Left hindlimb (tissue), 1 donor: ENCODE data around the gene PASK.

Experiments used
- DNase-seq: peaks from one replicate; pipeline ENCODE4 v3.0.0-alpha.2; 2018

Gene PASK

GRCh38 chr2:241146286-241146685, 3.0 kb downstream of the PASK start:
- no peak for DNase-seq

- no peak for DNase-seq
Measured at GRCh38 chr2:241142593-241142992, 6.7 kb downstream of the PASK start.

DNA sequence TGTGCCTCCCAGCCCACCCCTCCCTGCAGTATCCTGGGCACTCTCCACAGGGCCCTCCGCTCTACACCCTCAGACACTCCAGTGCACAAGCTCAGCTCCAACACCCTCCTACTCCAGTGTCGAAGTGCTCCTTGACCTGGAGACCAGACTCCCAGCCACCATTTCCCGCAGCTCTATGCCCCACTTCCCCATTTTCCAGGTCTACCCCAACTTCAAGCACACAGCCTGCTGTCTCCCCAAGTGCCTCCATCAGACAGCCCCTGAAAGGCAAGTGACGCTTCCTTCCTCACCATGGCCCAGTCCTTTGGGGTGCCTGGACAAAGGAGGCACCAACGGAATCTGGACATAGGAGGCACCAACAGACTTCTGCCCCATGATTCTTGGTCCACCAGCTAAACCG, 7.2 kb downstream of the PASK start:
- DNase-seq = no peak

- no peak for DNase-seq
Measured at GRCh38 chr2:241141214-241141770, 8.0 kb downstream of the PASK start.

DNA sequence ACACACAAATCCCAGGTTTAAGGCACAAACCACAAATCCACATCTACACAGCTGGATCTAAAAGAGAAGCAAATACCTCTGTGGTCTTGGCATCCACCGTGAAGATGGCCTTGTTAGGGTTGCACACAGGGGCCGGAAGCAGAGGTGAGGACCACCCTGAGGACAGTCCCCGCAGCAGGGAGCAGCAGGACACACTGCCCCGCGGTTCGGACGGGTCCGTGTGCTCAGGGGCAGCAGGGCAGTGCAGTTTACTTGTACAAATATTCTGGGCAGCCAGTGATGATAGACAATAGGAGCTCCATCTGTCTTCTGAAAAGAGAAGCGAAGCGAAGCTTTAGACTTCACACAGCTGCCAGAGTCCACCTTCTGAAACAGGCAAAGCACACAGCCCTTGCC, 8.8 kb downstream of the PASK start:
- DNase-seq = no peak

DNA sequence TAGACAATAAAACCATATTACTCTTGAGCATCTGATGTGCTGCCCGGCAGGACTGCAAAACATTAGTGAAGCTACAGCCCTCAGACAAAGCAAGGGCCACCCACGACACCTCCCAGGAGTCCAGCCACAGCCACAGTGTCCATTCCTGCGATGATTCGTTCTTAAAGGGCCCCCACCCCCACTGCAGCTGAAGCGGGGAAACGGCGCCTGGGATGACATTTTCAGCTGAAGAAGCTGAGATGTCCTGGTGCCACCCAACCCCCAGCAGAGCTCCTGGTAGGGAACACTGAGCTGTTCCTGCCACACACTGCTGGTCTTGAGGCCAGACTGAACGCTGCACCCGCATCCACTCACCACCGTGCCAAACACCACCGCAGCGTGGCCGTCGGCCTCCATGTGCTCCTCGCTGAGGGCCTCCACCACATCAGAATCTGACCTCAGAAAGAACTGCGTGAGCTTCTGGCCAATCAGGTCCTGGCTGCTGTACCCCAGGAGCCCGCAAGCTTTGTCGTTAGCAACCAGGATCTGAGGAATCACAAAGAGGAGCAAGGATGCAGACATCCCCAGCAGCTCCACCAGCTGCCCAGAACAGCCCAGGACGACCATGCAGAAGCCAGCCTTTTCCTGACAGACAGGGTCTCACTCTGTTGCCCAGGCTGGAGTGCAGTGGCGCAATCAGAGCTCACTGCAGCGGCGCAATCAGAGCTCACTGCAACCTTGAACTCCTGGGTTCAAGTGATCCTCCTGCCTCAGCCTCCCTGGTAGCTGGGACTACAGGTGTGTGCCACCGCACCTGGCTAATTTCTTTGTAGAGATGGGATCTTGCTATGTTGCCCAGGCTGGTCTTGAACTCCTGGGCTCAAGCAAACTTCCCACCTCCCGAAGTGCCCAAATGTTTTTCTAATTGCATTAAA, 9.5 kb downstream of the PASK start:
- DNase-seq = no peak

DNA sequence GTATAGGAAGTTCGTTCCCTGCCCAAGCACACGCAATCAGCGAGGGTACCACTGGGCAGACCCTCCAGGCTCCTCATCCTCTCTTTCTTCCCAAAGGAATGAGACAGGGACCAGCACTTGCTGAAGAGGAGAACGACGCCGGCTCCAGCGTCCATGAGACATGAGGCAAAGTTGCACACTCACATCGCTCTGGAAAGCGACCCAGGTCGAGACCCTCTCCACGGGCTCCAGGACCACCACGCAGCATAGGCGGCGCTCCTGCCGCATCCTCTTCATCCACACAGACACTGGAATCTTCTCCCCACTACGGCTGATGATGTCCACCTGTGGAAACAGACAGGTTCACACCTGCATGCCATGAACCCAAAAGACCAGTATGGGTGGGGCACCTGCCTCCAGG, 10.8 kb downstream of the PASK start:
- no peak for DNase-seq

GRCh38 chr2:241137276-241138190, 11.7 kb downstream of the PASK start:
- no peak for DNase-seq

DNA sequence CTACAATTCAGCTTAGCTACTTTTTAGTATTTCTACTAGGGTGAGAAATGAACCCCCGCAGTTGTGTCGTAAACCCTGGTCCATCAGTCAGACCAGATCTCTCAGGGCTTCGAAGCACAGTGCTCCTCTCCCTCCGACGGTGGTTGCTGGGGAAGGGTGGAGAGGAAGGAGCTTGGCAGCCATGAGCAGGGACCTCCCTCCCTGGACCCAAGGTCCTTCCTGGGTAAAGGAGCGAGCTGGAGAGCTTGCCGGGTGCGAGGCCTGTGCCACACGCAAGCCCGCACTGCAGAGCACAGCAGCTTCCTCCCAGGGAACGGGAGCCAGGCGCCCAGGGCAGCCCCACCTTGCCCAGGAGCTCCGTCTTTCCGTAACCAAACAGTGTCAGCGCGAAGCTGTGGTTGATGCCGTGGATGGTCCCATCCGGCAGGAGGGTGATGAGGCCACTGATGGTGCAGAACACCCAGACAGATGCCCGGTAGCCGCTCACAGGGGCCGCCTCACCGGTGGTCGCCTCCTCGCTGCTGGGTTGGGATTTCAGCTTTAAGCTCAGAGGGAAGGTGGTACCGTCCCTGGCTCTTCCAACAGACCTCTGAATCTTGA, 12.5 kb downstream of the PASK start:
- no peak for DNase-seq

DNA sequence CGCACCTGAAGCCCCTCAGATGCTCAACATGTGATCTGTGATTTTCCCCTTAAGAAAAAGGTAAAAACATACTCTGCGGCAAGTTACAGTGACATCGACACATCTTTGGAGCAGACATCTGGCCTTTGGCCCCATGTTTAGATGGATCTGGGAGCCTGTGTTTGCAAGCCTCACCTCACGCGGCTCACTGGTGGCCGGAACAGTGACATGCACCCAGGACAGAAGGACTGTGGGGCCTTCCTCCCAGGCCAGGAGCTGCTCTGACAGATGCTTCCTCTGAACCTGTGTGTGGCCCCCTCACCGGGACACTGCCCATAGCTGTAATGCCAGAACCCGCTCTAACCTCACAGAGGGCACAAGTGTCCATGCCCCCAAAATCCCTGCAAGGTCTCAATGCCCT, 13.1 kb downstream of the PASK start:
- DNase-seq = no peak

GRCh38 chr2:241135737-241136136, 13.5 kb downstream of the PASK start:
- DNase-seq = no peak

- DNase-seq = no peak
Measured at GRCh38 chr2:241134711-241135110, 14.6 kb downstream of the PASK start.

DNA sequence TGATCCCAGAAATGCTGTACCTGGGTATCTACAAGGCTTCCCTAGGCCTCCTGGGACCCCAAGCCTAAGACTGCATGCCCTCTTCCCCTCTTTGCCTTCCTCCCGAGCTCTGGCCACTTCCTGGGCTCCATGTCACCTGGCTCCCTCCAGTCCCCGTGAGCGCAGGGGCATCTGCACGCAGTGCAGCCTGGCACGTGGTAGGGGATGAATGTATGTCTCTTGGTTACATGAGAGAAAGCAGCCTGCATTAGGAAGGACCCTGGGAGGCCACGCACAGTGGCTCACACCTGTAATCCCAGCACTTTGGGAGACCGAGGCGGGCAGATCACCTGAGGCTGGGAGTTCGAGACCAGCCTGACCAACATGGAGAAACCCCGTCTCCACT, 15.8 kb downstream of the PASK start:
- no peak for DNase-seq

DNA sequence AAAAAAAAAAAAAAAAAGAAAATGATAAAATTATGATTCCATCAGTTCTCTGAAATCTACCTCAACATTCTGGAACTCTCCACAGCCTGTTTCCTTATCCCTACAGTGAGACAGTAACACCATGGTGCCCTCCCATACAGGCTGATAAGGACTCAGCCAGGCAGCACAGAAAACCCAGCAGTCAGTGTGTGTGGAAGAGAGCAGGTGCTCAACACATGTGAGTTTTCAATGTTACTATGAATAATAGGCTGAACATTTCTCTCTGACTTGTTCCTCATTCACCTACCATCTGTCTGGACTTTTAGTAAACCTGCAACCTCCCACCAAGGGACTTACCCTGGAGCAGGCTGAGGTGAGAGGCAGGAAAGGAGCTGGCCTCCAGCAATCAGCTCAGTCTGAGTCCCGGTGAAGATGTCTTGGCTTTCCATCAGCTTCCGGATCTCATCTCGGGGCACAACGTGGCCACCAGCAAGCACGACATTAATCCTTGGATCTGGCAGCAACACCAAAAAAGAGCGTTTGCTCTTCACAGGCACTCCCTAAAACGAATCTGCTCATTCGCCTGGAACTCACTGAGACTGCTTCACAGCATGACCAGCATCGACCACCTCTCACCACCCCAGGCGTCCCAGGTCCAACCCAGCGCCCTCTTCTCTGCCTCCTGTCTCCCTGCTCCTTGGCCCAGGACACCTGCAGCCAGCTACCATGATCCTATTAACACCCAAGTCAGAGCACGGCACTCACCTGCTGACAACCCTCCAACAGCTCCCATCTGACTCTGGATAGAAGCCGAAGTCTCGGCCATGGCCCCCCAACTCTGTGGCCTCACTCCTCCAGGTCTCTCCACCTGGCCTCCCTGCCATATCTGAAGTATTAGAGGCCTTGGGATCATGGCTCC, 16.5 kb downstream of the PASK start:
- DNase-seq = no peak

DNA sequence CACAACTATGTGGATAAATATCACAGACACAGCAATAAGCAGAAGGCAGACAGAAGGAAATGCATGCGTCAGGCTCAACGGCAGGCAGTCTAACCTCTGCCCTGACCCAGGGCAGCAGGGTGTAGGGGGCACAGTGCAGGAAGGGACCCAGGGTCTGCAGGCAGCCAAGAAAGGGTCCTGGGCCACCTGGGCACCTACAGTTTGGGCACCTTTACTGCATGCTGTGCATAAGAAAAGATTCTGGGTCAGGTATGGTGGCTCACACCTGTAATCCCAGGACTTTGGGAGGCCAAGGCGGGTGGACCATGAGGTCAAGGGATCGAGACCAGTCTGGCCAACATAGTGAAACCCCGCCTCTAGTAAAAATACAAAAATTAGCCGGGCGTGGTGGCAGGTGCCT, 17.7 kb downstream of the PASK start:
- DNase-seq = no peak

- no peak for DNase-seq
Measured at GRCh38 chr2:241130316-241130715, 19.0 kb downstream of the PASK start.

- no peak for DNase-seq
Measured at GRCh38 chr2:241129086-241129871, 20.0 kb downstream of the PASK start.

DNA sequence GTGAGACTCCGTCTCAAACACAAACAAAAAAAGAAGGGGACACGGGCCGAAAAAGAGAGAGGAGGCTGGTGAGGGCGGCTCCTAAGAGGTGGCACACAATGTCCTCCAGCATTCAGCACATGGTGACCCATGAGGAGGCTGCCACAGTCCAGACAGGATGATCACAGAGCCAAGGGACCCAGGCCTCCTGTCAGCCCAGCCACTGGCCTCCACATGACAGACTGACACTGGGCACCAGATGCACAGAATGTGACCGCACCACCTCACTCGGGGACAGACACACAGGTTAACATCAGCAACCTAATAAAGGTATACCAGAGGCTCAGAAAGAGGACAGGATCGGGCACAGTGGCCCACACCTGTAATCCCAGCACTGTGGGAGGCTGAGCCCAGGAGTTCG, 21.0 kb downstream of the PASK start:
- DNase-seq = no peak

- no peak for DNase-seq
Measured at GRCh38 chr2:241126771-241127202, 22.5 kb downstream of the PASK start.

DNA sequence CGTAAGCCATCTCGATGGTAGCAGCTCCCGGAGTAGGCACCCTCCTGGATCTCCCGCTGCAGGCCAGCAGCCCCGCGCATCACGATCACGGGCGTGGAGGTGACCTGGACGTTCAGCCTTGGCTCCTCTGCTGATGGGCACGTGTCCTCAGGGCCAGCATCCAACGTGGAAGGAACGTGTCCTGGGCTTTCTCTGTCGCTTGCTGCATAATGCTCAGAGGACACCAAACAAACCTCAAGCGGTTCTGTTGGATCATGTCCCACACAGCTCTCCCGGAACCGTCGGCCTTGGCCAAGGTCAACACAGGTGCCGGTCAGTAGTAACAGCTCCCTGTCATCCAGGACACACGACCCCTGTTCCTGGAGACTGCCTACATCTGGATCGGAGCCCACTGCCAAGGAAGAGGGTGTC, 23.1 kb downstream of the PASK start:
- no peak for DNase-seq

- no peak for DNase-seq
Measured at GRCh38 chr2:241125626-241126025, 23.6 kb downstream of the PASK start.
